ENCODE measurements around the gene KIAA0825.

DNA sequence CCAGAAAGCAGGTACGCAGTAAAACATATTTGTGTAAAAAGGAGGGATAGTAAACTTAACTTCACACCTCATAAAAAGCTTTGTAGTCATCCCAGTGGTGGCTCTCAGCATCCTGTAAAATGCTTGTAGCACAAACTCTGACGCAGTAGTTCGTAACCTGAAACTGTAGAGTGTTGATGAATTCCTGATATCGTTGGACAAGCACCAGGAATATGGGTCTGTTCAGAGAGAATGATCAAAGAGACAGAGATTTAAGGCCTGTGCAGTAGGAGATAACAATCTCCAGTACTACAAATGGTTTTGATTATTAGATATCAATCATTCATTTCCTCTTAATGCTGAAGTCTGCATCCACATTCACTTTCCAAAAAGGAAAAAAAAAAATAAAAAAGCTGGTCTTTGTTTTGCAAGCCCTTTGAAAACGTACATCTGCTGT, 148.5 kb downstream of the KIAA0825 start:
- no peak for TF ChIP-seq EZH2 (IDR thresholded peaks at IDR 0.05; ENCODE audit: insufficient read depth, poor library complexity, severe bottlenecking)
- TF ChIP-seq EZH2phosphoT487 (IDR thresholded peaks at IDR 0.05; ENCODE audit: insufficient read depth, low read depth): no peak
